Measurements from ENCODE around the gene THSD7B.

The THSD7B gene

DNA sequence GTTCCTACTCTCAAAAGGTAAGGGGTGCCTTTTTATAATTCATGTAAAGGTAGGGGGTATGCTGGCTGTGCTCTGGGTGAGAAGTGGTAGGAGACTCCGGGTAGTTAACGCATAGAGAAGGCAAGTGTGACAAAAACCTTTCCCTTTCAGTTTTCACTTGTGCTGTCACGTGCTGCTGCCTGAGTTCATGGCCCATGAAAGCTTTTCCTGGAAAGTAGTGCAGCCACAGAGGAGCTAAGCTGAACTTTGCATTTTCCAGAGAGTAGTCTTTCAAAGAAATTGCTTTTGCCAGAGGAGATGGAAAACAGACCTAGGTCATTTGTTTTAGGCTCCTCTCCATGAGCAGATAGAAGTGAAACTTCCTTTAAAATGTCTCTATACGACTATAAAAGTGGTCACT is 44.7 kb downstream of the THSD7B start:
- DNase-seq = no peak

DNA sequence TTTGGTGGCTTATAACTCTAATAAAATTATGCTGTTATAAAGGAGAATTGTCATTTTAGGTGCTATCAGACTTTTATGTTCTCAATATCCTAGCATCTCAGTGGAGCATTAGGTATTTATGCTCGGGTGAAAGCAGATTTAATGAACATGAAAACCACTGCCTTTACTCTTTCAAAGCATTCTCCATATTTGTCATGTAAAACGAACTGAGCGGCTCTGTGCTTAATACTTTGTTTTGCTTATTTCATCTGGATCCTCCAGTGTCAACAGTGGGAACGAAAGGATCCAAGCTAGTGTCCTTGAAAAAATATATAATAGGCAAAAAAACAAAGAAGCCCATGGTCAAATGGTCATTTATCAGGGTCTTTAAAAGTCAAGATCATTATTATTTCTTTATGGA is 53.5 kb downstream of the THSD7B start:
- no peak for DNase-seq

DNA sequence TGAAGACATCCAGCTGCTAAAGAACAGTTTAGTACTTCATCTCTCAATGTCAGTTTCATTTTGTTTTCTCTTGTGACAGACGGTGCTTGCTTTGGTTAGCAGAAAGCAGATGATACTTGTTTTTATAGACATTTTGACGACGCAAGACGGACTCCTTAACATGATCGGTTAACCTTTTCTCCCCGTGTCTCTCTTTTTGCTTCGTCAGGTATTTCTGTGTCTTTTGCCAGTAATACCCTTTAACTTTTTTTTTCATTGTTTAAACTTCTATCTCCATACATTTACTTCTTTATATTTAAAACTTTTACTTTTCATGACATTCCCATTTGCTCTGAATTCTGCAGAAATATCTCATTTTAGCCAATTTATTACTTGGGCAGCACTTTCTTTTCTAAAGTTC is 57.9 kb downstream of the THSD7B start:
- DNase-seq = no peak

DNA sequence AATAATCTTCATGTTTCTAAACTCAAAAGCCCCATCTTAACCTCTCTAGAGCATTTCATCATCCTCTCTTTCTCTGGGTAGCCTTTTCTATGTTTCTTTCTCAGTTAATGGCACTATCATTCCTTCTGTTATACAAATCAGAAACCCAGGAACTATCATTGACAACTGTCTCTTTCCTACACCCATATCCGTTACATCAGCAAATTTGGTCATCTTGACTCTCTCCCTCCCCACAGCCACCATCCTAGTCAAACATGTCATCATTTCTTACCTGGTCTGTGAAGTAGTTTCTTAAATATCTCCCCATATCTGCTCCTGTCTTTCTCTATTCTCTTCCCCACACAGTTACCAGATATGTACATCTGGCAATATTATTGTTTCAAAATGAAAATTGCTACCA is 62.8 kb downstream of the THSD7B start:
- no peak for DNase-seq

DNA sequence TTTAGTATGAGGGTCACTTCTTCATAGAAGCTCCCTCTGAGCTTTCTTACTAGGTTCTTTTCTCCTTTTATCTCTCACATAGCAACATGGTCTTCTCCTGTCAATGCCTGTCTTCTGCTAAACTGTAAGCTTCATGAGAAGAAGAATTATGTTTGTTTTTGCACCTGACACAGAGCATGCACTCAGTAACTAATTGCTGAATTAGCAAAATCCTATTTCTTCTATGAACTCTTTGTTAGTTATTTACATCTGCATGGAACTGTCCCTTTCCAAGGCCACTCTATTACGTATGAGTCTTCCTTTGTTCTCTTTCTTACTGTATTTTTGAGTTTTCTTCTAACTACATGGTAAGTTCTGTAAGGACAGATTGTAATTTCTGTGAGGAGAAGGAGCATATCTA is 63.4 kb downstream of the THSD7B start:
- DNase-seq = no peak

DNA sequence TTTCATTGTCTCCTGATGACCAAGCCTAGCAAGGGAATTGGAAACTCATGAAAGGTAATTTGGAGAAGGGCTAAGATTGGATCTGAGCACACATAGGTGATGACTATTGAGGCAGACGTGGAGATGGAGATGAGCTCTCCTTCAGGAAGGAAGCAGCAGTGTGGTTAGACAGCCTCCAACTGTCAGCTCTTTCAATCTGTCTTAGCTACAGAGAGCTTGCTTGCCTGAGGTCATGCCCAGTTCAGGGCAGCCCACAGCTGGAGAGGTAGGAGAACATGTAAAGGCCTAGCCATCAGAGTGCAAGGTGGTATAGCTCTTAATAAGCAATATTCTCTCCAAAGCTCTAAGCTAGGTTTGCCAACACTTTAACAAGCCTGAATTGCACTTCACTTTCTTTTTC is 79.2 kb downstream of the THSD7B start:
- no peak for DNase-seq

DNA sequence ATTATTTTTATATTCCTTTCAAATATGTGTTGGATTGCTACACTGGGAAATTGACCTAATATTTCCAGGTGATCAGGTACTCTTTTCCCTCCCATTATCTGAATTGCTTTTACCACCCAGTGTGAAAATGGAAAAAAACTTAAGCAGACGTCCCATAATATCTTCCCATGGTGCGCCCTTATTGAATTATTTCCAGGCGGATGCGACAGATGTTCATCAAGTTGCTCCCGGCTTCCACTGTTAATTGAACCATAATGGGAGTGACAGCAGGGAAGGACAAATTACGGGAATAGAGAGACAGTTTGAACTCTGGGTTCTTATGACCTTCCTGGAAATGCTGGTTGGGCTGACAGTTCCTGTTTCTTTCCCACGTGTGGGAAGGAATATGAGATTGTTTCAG is 93.3 kb downstream of the THSD7B start:
- no peak for DNase-seq

DNA sequence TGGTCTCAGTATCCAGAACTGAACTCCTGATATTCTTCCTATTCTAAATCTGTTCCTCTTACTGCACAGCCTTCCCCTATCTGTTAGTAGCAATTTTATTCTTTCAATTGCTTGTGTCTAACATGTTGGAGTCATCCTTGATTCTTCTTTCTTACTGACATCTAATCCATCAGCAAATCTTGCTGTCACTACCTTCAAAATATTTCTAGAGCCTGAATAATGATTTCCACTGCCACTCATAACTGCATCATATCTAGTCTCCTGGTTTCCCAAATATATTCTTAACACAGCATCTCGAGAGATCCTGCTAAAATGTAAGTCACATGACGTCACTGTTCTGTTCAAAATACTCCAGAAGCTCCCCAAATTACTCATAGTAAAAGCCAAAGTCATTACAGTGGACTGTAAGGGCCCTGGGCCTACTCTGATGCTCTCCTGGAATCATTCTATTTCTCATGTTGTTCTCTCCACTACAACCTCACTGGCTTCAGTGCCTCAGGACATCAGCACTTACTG is 95.2 kb downstream of the THSD7B start:
- no peak for DNase-seq

DNA sequence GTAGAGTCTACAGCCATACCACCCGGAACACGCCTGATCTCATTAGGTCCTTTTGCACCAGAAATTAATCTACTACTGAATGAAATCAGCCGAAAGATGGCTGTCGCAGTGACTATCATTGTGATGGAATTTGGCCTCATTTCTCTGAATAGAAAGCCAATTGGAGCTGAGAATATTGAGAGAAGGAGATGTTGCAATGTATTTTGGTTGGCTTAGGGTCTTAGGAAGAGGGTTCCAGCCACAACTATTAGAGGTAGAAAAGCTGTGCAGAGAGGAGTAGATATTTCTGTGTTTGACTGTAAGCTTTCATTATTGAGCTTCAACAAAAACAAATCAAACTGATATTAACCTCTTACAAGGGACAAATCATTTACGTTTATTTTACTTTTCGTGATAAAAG is 98.1 kb downstream of the THSD7B start:
- no peak for DNase-seq

DNA sequence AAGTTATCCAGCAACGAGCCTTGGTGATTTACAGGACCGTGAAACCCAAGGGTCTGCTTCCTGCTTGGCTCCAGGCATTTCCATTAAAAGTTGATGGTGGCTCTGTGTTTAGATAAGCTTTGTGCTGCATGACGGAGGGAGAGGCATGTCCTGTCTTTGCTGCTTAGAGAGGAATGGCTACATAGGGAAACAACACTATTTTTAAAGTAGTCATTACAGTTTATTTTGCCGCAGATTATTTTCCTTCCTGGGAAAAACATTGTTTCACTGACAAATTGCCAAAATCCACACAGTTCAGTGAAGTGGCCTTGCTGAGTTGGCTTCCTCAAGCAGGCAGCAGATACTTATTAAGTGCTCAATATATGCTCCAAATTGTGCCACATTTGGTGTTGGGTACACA is 98.5 kb downstream of the THSD7B start:
- DNase-seq = no peak

DNA sequence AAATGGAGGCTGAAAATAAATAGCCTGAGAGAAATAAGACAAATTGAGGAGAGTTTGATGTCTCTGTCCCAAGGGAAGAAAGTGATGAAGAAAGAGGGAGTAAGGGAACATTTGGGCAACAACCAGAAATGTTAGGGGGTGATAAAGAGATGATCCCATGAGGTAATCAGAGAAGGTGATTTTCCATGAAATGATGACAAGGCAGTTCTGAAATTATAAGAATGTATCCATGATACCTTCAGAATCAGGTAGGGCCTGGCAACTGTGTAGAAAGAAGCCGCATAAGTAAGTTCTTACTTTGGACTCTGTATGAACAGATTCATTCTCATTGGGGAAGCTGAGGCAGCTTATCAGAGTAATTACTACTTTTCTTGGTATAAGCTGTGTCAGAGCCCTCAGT is 106.1 kb downstream of the THSD7B start:
- no peak for DNase-seq

DNA sequence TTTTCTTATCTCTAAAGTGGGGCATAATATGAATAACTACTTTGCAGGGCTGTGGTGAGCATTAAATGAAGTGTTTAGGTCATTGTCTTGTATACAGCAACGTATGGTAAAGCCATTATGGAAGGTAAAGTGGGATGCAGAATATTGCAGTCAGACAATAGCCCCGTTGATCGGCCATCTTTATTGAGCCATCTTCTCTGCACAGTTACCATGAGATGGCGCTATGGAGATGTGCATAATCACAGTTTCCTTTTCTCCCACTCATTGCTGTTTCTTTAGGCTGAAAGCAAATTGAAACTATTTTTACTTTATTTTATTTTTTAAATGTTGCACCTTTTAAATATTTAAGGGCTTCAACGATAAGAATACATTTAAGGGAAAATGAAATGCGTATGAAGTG is 108.9 kb downstream of the THSD7B start:
- DNase-seq = peak; percentile 9

DNA sequence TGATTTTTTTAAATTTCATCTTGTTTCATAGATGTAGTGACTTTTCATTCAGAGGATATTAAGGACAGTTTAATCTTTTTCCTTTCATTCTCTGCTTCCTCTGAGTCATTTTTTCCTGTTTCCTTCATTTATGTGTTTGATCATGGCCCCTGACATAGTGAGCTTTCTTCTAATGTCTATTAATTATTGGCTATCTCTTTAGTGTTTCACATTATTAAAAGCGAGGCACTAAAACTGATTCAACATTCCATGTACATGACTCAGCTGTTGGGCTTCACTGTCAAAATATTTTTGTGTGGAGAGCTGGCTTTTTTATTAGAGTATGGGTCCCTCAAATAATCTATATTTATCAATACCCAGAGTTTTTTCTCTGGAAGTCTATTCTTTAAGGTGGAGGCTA is 125.8 kb downstream of the THSD7B start:
- no peak for DNase-seq

DNA sequence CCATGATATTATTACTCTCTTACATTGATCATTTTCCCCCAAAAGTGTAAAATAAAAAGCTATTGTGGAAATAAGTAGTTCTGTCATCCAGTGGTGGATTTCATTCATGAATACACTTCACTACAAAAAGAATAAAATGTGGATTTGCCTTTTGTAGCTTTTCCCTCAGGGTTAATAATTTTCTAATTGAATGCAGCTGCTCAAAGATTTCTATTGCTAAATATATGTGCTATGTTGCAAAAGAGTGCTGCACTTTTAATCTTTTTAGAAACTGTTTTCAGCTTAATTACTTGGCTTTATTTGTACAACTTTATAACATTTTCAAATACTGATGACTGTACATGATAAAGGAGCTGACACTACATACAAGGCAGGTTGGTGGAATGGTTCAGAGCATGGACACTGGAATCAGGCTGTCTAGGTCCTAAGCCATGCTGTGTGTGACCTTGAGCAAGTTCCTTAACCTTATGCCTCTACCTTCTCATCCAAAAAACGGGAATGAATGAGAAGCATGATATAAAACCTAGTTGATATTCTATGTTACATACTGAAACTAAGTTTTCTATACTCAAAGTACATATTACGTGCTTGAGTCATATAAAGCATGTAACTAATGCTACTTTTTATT is 128.8 kb downstream of the THSD7B start:
- DNase-seq = no peak

DNA sequence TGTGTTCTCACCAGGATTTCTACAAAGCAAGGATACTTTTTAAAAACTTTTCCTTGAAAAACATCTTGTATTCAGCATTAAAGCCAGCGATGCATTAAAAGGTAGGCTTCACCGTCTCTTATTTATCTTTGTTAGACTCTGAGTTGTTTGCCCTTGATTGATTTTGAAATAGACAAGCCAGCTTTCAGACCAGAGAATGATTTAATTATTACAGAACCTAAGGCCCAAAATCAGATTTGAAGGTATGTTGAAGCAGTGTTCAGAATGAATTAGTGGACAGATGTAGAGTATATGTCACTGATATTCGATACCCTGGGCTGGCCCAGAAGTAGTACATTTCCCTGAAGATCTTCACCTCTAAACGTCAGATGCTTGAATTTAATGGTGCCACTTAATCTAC is 136.4 kb downstream of the THSD7B start:
- DNase-seq = no peak

DNA sequence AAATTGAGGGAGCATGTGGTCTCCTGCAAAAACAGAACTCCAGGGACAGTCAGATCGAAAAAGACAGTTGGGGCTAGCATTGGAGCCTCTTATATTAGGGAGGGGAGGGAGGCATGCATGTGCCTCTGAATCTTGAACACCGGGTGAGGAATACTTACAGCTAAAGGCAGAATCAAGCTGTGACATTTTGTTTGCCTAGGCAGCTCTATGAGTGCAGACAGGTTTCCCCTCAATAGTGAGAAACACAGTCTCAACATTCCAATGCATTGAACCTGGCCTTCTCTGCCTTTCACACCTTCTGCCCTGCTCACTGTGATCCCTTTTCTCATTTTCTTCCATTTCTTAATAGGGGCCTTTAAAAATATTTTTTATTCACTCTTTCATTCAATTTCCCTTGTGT is 140.4 kb downstream of the THSD7B start:
- DNase-seq = no peak

DNA sequence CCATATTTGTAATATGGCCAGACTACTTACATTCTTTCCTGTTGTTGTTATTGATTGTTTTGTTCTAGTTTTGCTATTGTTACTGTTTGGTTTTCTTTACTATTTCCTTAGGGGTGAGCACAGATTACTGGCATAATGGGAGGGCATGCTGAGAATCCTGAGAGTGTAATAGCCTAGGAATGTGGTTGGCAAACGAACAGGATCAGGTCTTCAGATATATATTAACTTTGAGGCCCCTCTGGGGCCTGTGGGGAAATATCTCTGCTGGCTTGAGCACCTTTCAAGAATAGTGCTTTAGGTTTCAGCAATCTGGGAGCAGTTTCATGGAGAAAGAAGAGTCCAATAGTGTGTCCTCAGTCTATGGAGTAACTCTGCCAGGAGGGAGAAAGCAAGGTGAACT is 144.4 kb downstream of the THSD7B start:
- no peak for DNase-seq

DNA sequence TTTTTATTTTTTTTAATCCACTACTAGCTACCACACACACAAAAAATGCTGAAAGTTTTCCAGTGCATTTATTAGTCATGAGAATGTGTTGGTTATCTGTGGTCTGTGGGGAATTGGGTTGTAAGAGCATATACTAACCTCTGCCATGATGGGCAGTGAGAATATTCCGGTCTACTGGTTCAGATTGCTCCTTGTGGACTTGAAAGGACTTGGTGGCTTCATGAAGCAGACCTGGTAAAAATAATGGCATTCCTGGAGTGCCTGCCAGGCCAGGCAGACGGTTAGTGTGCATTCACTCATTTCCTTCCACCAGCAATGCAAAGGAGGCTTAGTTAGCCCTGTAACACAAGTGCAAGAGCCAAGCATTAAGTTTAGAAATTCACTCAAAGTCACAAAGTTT is 150.8 kb downstream of the THSD7B start:
- DNase-seq = no peak

DNA sequence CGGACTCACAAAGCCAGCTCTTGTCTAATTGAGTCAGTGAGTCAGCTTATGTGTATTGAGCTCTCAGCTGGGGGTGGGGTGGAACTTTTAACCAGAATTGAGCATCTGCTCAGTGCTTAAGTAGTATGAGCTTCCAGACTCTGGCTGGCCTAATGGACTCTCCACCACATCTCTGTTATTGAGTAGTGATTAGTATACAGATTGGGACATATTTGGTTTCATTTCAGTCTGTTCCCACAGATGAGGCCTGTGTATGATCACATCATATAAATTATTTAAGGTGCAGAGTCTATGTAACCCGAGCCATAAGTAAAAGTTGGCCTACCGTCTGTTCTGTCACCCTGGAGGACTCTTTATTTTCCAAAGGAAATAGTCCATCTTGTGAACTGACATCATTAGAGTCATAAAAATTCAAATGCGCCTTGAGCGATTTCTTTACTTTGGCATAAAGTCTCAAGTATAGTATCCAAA is 152.1 kb downstream of the THSD7B start:
- no peak for DNase-seq

DNA sequence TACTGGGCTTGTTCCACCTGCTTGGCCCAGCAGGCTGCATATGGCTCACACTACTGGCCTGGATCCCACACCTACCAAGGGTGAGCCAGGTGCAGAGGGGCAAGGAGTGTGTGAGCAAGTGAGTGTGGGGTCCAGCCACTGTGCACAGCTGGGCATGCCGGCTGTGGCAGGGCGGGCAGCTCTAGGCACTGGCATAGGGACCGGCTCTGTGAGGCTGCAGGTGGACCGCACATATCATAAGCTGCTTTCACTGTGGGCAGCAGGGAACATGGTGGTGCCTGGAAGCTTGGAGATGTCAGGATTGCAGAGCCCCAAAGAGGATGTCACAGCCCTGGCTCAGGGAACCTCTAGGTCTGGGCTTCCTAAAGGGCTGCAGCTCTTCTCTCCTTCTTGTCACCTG is 154.3 kb downstream of the THSD7B start:
- DNase-seq = no peak

DNA sequence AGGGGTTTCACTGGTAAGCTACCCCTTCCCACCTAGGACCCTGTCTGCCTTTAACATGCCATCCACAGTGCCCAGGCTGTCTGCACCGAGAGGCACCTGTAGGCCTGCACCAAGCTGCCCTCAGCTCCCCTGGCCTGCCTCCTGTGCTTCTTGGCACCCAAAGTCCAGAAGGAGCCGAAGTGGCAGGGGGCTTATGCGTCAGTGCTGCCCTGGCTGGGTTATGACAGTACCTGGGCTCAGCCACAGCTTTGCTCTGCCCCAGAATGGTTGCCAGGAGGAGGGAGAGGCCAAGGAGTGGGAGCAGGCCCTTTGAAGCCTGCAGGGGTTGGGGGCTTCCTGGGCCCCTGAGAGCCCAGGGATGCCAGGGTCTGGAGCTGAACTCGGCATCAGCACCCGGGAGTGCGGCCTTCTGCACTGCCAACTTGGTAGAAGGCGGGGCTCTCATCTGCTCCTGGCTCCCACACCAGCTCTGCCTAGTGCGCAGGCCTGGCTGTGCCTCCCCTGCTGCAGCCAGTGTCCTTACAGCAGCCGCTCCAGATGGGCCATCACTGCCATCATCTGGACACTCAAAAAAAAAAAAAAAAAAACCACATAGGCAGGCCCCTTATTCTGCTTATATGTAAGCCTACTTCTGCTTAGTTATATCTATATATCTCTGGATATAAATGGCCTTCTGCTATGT is 155.4 kb downstream of the THSD7B start:
- DNase-seq = no peak

DNA sequence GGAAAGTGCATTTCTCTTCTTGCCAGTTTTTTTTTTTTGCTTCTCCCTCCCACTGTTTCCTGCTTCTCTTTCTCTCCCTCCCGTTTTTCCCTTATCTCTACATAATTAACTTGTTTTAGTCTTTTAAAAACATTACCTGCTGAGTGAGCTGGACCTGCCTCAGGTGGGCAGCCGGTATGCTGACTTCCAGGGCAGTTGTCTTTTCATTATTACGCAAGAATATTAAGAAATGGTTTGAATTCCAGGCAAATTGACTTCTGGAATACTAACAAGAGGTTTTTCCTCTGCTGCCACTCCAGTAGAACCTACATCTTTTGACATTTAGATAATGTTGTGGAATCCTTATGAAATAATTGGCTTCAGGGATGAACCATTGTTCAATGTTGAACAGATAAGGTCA is 161.8 kb downstream of the THSD7B start:
- DNase-seq = no peak

DNA sequence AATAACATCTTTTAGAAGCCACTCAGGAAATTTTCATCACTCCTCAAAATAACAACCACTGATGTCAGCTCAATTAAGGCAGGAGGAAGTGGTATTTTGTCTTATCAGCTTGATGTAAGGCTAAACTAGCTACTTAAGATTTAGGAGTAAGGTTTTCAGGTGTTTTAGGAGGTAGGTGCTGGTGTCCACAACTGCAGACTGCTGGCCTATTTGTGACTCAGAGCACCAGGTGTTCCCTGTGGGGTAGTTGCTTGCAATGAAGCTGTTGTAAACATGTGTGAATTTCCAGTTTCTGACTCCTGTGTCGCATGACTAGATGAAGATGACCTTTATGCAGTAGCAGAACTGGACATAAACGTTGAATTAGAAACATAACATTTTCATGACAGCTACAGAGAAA is 164.2 kb downstream of the THSD7B start:
- no peak for DNase-seq

DNA sequence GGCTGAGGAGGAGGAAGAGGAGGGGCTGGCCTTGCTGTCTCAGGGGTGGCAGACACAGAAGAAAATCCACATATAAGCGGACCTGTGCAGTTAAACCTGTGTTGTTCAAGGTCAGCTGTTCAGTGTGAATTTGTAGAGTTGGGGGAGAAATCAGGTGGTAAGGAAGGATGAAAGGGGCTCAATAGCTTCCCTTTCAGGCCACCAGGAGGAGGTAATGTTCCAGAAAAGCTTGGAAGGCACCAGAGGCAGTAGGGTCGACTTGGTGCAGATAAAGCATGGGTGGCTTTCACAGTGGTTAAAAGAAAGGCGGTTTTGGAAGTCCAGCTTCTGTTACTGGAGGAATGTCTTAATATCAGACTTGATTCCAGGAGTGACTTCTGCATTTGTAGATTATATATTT is 167.4 kb downstream of the THSD7B start:
- no peak for DNase-seq

DNA sequence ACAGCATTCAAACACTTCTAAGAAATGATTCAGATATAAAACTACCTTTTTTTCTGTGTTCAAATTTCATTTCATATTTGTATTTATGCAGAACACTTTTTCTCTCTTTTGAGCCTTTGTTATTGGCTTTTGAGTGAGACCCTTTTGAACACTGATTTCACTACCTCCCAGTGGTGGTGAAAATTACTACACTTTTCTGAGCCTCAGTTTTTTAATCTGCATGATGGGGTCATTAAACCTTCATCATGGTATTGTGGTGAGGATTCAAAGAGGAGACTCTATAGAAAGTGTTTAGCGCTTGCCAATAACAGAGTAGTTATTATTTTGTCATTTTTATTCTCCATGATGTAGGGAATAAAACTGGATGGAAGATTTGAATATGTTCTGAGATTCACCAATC is 169.8 kb downstream of the THSD7B start:
- no peak for DNase-seq

All from activated CD4-positive, alpha-beta T cell treated with anti-CD3 and anti-CD28 coated beads, Interleukin-2, Interleukin-6, amounts not matched to agents 100 ng/mL and 50 ng/mL, durations not matched to agents 16 hours and 8 hours (primary cell).